DOHH2 (cell line): ENCODE results near the gene GIGYF1.
"Not testable (repeated sequence)": the region's sequence is repeated elsewhere in the genome, so short reads cannot be mapped to it uniquely, and the experiment has no call there.

Source experiments
- H3F3A ChIP-seq: fragments of 200-600 bp; sonication (generic), shearing (Covaris generic); 2 replicates; pipeline ENCODE4 v1.6.0; 2016; ENCODE audit warnings: antibody characterized with exemption, mild to moderate bottlenecking; ENCODE audit not compliant: control insufficient read depth, insufficient read depth
- H3K27ac ChIP-seq: fragments of 200-600 bp; sonication (generic); 2 replicates; pipeline ENCODE4 v1.5.1; 2014; ENCODE audit warnings: low read depth, mild to moderate bottlenecking, low read length, moderate library complexity
- H3K27me3 ChIP-seq: fragments of 200-600 bp; sonication (generic); 2 replicates; pipeline ENCODE4 v1.6.1; 2014; ENCODE audit warnings: mild to moderate bottlenecking, low read length, mixed read lengths; ENCODE audit not compliant: control insufficient read depth
- H3K36me3 ChIP-seq: fragments of 200-600 bp; sonication (generic); 2 replicates; pipeline ENCODE4 v1.6.1; 2014; ENCODE audit warnings: mild to moderate bottlenecking, low read length, moderate library complexity, mixed read lengths; ENCODE audit not compliant: control insufficient read depth
- H3K4me1 ChIP-seq: fragments of 200-600 bp; sonication (generic); 2 replicates; pipeline ENCODE4 v1.6.1; 2014; ENCODE audit warnings: mild to moderate bottlenecking, low read length, mixed read lengths; ENCODE audit not compliant: control insufficient read depth
- H3K4me2 ChIP-seq: fragments of 200-600 bp; sonication (generic); 2 replicates; pipeline ENCODE4 v1.6.0; 2014; ENCODE audit warnings: mild to moderate bottlenecking, low read length, moderate library complexity
- H3K4me3 ChIP-seq: fragments of 200-600 bp; sonication (generic); 2 replicates; pipeline ENCODE4 v1.5.1; 2014; ENCODE audit warnings: mild to moderate bottlenecking, low read length, mixed read lengths
- H3K79me2 ChIP-seq: fragments of 200-600 bp; sonication (generic); 2 replicates; pipeline ENCODE4 v1.6.1; 2014; ENCODE audit warnings: mild to moderate bottlenecking, low read length, mixed read lengths; ENCODE audit not compliant: control insufficient read depth
- H3K9me2 ChIP-seq: fragments of 200-600 bp; sonication (generic); replicated peaks from 2 replicates; pipeline ENCODE4 v1.6.1; 2014; ENCODE audit warnings: mild to moderate bottlenecking, low read length, mixed read lengths; ENCODE audit not compliant: control insufficient read depth
- H3K9me3 ChIP-seq: fragments of 200-600 bp; sonication (generic); 2 replicates; pipeline ENCODE4 v1.6.1; 2014; ENCODE audit warnings: antibody characterized with exemption, low read length, mixed read lengths; ENCODE audit not compliant: control insufficient read depth, insufficient read depth
- H4K20me1 ChIP-seq: fragments of 200-600 bp; sonication (generic); 2 replicates; pipeline ENCODE4 v1.6.0; 2014; ENCODE audit warnings: low read depth, mild to moderate bottlenecking, antibody characterized with exemption, low read length, moderate library complexity; ENCODE audit not compliant: control insufficient read depth, insufficient read depth
- EZH2phosphoT487 ChIP-seq: fragments of 200-600 bp; sonication (generic); IDR thresholded peaks from 2 replicates; pipeline ENCODE4 v1.6.1; 2017; ENCODE audit warnings: borderline replicate concordance, mild to moderate bottlenecking, antibody characterized with exemption, low read length, moderate library complexity, mixed read lengths
- TF ChIP-seq, protein P1 (sequence below): fragments of 200-600 bp; sonication (generic); IDR thresholded peaks from one replicate; pipeline ENCODE4 v1.5.1; 2014; ENCODE audit warnings: antibody characterized with exemption, mild to moderate bottlenecking, low read depth, low read length; ENCODE audit not compliant: poor library complexity, severe bottlenecking

GIGYF1 gene

DNA sequence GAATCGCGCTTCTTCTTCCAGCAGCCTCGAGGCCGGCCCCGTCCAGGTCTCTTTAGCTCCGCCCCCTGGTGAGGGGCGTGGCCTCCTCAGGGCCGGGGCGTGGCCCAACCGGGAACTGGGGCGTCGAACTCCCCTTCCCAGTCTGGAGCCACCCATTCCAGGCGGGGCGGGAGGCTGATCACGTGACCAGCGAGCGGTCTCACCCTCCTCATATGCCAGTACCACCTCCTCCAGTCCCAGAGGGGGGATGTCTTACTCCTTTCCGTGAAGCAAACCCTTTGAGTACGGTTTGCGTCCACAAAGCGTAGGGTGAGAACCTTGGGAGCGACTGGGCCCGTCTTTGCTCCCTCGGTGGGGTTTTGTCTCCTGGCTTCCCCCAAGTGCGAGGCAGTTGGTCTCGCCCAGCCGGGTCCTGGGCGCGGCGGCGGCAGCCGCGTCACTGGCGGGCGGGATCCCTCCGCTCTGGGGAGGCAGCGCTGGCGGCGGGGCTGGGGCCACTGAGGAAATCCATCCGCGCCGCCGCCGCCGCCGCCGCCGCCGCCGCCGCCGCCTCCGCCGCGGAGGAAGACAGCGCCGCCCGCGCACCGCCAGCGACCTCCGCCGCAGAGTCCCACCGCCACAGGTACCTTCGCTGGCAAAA, 20.6 kb downstream of the GIGYF1 start, which contains the start of gene GNB2:
Gene GNB2, plus strand, starts transcription at position 439 of the 640 bp plus-strand sequence. CDS start 2,526 bp downstream, outside the sequence.
- Histone ChIP-seq H3K4me1 (peaks cover 14% of the 10 kb centered on the region), H3K79me2 (peaks cover 44% of the 10 kb centered on the region), H3K27me3 (peaks cover 18% of the 10 kb centered on the region), H3K9me3 (no peaks in the 10 kb centered on the region), H3F3A (peaks cover 4% of the 10 kb centered on the region), H3K36me3 (peaks cover 30% of the 10 kb centered on the region), H4K20me1 (peaks cover 9% of the 10 kb centered on the region; the same call in 1 of the 2 replicates), H3K27ac (peak within 1 kb of the TSS; percentile 73), H3K4me3 (peak within 1 kb of the TSS; percentile 93), H3K9me2 (no peaks in the 10 kb centered on the region), H3K4me2 (peak within 1 kb of the TSS; percentile 67)
- no peak for TF ChIP-seq EZH2phosphoT487
- TF ChIP-seq, protein P1, sequence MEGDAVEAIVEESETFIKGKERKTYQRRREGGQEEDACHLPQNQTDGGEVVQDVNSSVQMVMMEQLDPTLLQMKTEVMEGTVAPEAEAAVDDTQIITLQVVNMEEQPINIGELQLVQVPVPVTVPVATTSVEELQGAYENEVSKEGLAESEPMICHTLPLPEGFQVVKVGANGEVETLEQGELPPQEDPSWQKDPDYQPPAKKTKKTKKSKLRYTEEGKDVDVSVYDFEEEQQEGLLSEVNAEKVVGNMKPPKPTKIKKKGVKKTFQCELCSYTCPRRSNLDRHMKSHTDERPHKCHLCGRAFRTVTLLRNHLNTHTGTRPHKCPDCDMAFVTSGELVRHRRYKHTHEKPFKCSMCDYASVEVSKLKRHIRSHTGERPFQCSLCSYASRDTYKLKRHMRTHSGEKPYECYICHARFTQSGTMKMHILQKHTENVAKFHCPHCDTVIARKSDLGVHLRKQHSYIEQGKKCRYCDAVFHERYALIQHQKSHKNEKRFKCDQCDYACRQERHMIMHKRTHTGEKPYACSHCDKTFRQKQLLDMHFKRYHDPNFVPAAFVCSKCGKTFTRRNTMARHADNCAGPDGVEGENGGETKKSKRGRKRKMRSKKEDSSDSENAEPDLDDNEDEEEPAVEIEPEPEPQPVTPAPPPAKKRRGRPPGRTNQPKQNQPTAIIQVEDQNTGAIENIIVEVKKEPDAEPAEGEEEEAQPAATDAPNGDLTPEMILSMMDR = no peak

DNA sequence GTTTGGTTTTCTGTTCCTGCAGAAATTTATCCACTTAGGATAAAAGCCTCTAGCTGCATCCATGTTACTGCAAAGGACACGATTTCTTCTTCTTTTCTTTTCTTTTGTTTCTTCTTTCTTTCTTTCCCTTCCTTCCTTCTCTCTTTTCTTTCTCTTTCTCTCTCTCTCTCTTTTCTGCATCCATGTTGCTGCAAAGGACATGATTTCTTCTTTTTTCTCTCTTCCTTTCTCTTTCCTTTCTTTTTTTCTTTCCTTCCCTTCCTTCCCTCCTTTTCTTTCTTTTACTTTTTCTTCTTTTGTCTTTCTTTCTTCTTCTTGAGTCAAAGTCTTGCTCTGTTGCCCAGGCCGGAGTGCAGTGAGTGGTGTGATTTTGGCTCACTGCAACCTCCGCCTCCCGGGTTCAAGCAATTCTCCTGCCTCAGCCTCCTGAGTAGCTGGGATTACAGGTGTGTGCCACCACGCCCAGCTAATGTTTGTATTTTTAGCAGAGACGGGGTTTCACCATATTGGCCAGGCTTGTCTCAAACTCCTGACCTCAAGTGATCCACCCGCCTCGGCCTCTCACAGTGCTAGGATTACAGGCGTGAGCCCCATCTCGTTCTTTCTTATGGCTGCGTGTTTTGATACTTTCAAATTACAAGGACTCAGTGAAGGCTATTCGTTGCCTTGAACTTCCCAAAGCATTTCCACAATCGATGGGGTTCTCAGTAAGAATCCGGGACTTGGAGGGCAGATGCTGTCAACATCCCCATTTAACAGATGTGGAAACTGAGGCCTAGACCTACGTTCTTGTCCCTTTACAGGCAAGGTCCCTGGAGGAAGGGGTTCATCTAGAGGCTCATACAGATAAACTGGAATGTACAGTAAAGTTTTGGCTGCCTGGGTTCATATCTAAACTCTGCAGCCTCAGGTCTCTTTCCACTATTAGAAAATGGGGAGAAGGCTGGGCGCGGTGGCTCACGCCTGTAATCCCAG, 22.4 kb downstream of the GIGYF1 start:
- H3K36me3 ChIP-seq = peaks cover 12% of the 10 kb centered on the region
- peaks cover 30% of the 10 kb centered on the region for H3K27me3 ChIP-seq
- H3K4me3 ChIP-seq = no peak overlapping the region
- H3K4me2 ChIP-seq = no peak overlapping the region
- H3K9me3 ChIP-seq = no peaks in the 10 kb centered on the region
- H3F3A ChIP-seq = peaks cover 4% of the 10 kb centered on the region
- TF ChIP-seq, protein P1 = no peak
- no peak overlapping the region for H3K27ac ChIP-seq
- H3K9me2 ChIP-seq = no peaks in the 10 kb centered on the region
- H3K4me1 ChIP-seq = peaks cover 12% of the 10 kb centered on the region
- H4K20me1 ChIP-seq = peaks cover 6% of the 10 kb centered on the region; the same call in 1 of the 2 replicates
- H3K79me2 ChIP-seq = peaks cover 28% of the 10 kb centered on the region

DNA sequence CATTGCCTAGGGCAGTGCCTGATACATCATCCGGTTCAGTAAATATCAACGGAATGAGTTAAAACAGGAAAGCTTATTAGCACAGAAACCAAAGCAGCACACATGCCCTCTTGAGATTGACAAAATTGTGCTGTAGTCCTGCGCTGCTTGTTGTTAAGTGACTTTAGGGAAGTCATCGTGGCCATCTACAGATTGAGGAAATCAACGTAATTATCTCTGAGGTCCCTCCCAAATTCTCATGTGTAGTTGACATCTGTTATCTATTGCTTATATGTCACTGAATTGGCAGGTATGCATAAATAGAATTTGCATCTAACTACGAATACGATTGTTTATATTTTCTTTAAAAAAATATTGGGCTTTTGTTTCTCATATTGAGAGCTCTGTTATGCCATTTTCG, 24.0 kb downstream of the GIGYF1 start:
- no peak for TF ChIP-seq EZH2phosphoT487
- TF ChIP-seq, protein P1 = no peak
- H3K36me3 ChIP-seq = peaks cover 5% of the 10 kb centered on the region
- no peaks in the 10 kb centered on the region for H3K9me2 ChIP-seq
- H3K4me1 ChIP-seq = peaks cover 6% of the 10 kb centered on the region
- peaks cover 38% of the 10 kb centered on the region for H3K27me3 ChIP-seq
- H3F3A ChIP-seq = no peaks in the 10 kb centered on the region; the same call in none of the 2 replicates
- no peak overlapping the region for H3K27ac ChIP-seq
- no peaks in the 10 kb centered on the region for H3K9me3 ChIP-seq
- no peak overlapping the region for H3K4me2 ChIP-seq
- H4K20me1 ChIP-seq = no peaks in the 10 kb centered on the region
- no peak overlapping the region for H3K4me3 ChIP-seq
- peaks cover 14% of the 10 kb centered on the region for H3K79me2 ChIP-seq

DNA sequence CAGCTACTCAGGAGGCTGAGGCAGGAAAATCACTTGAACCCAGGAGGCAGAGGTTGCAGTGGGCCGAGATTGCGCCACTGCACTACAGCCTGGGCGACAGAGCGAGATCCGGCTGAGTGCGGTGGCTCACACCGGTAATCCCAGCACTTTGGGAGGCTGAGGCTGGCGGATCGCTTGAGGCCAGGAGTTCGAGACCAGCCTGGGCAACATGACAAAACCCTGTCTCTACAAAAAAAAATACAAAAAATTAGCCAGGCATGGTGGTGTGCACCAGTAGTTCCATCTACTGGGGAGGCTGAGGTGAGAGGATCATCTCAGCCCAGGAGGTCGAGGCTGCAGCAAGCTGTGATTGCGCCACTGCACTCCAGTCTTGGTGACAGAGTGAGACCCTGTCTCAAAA, 24.9 kb downstream of the GIGYF1 start:
- not testable (repeated sequence) for H3K36me3 ChIP-seq, H3K4me2 ChIP-seq, H3K4me3 ChIP-seq, H3K9me3 ChIP-seq, H3K79me2 ChIP-seq, H3K9me2 ChIP-seq, H3F3A ChIP-seq, H4K20me1 ChIP-seq, H3K4me1 ChIP-seq, H3K27ac ChIP-seq
- peaks cover 38% of the 10 kb centered on the region for H3K27me3 ChIP-seq
